ENCODE data around the gene FZD1. TPM values are rescaled to one million over a fixed set of nuclear protein-coding genes. Genes with fewer than 3 reads are reported as not detected.

FZD1 gene
- total RNA-seq, 4 donors from 2014 or later: 66.4 to 127 (median 114) TPM

- Histone ChIP-seq H3K9me3 (no peaks in the 10 kb centered on the region), H3K36me3 (no peaks in the 10 kb centered on the region), H3K27ac (no peak overlapping the region), H3K4me1 (no peaks in the 10 kb centered on the region), H3K27me3 (no peaks in the 10 kb centered on the region), H3K4me3 (replicated peaks in 1 of 3) (no peak overlapping the region)
- WGBS, 2 donors: 93 to 94% methylated on average over 3 of the region's 3 CpGs
- TF ChIP-seq POLR2A (IDR thresholded peaks at IDR 0.05): no peak
- no peak for TF ChIP-seq CTCF (IDR thresholded peaks at IDR 0.05)
- intact Hi-C loops (cut with DNase I): no loop called here
- no peak for DNase-seq
These were observed 12.4 kb upstream of the FZD1 start for GRCh38 chr7:91251877-91252276.

- TF ChIP-seq POLR2A (IDR thresholded peaks at IDR 0.05): no peak
- no peak for TF ChIP-seq CTCF (IDR thresholded peaks at IDR 0.05)
- Histone ChIP-seq H3K27ac (peak overlapping the region; percentile 88 to 99 (median 98)), H3K4me3 (replicated peaks in 1 of 3) (peak overlapping the region in 2 of 3 donors; percentile 76 to 85), H3K9me3 (no peaks in the 10 kb centered on the region), H3K4me1 (peaks cover 10 to 14% of the 10 kb centered on the region in 2 donors), H3K27me3 (no peaks in the 10 kb centered on the region), H3K36me3 (peaks cover 0 to 9% of the 10 kb centered on the region in 2 donors)
- WGBS, 2 donors: 0 to 1% methylated on average over 32 of the region's 32 CpGs
- intact Hi-C loops (cut with DNase I): no loop called here
- DNase-seq: peak; percentile 75
These were observed 718 bp upstream of the FZD1 start for GRCh38 chr7:91263384-91264045.

- WGBS, 2 donors: 0 to 1% methylated on average over 18 to 61 of the region's 78 CpGs
- no peaks in the 10 kb centered on the region for H3K27me3 ChIP-seq
- H3K9me3 ChIP-seq: no peaks in the 10 kb centered on the region
- intact Hi-C loops (cut with DNase I): no loop called here
- H3K4me3 ChIP-seq (replicated peaks in 1 of 3): peak overlapping the region; percentile 61 to 85 (median 72)
- H3K4me1 ChIP-seq: peaks cover 10 to 16% of the 10 kb centered on the region in 2 donors
- DNase-seq: peak; percentile 46 to 53
- H3K36me3 ChIP-seq: peaks cover 0 to 9% of the 10 kb centered on the region in 2 donors
- TF ChIP-seq POLR2A (IDR thresholded peaks at IDR 0.05) (no peak), CTCF (IDR thresholded peaks at IDR 0.05) (no peak)
- peak overlapping the region; percentile 96 to 99 (median 99) for H3K27ac ChIP-seq
These were observed 870 bp downstream of the FZD1 start for GRCh38 chr7:91264924-91265681.

- H3K36me3 ChIP-seq: peaks cover 0 to 9% of the 10 kb centered on the region in 2 donors
- TF ChIP-seq CTCF (IDR thresholded peaks at IDR 0.05) (no peak), POLR2A (IDR thresholded peaks at IDR 0.05) (no peak)
- no peaks in the 10 kb centered on the region for H3K9me3 ChIP-seq
- peak in 1 of 2 donors; percentile 42 for DNase-seq
- intact Hi-C loops (cut with DNase I): no loop called here
- H3K27me3 ChIP-seq: no peaks in the 10 kb centered on the region
- H3K4me3 ChIP-seq (replicated peaks in 1 of 3): peak overlapping the region; percentile 61 to 85 (median 72)
- H3K4me1 ChIP-seq: peaks cover 10 to 14% of the 10 kb centered on the region in 2 donors
- 12 to 14% methylated on average over 11 to 27 of the region's 31 CpGs for WGBS, 2 donors
- peak overlapping the region; percentile 96 to 99 (median 99) for H3K27ac ChIP-seq
These were observed 1.4 kb downstream of the FZD1 start for GRCh38 chr7:91265693-91266066.
